ENCODE results near the gene SSBP1. TPM values are rescaled to one million over a fixed set of nuclear protein-coding genes. Genes with fewer than 3 reads are reported as not detected.

Gene SSBP1
- total and polyA plus RNA-seq, 2 of the 4 experiments (the other 2 are of a cell fraction), result 158 to 204 TPM

DNA sequence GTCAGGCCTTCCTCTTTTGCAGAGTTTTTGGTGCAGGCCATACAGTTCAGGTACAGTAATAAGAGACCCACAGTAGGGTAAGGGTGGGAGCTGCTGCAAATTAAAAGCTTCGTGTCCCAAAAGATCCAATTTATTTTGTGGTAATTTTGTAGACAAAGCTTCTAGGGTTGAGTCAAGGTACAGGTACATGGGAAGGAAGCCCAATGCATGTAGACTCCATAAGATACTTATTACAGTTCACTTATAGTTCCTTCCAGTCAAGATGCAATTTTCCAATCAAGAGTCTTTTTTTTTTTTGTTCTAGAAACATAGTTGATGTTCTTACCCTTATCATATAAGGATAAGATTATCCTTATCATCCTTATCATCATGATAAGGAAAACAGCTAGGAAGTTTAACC is 38.2 kb downstream of the SSBP1 start, which contains the start of gene TAS2R4:
Gene TAS2R4 (plus strand): TSS at position 301 of the 400 bp plus-strand sequence. CDS start 1,815 bp downstream, outside the sequence.
- DNase-seq (no peak), ATAC-seq (ENCODE audit: low read depth) (no peak)
- H2AK9ac ChIP-seq (replicated peaks; ENCODE audit: low read depth, low read length, poor library complexity), result no peak within 1 kb of the TSS
- H4K5ac ChIP-seq (ENCODE audit: low read depth, low read length), result no peak within 1 kb of the TSS
- no peak within 1 kb of the TSS for H3K23ac ChIP-seq (ENCODE audit: low read depth, low read length)
- H3K36me3 ChIP-seq (ENCODE audit: control insufficient read depth, insufficient read depth, low read length), result peaks cover 4% of the 10 kb centered on the region
- H3K14ac ChIP-seq (replicated peaks; ENCODE audit: low read depth, low read length), result no peak within 1 kb of the TSS
- H3K9me1 ChIP-seq (ENCODE audit: insufficient read depth, low read length), result no peaks in the 10 kb centered on the region
- H4K91ac ChIP-seq (ENCODE audit: insufficient read depth, low read depth, low read length), result no peak within 1 kb of the TSS
- no peak within 1 kb of the TSS for H2BK20ac ChIP-seq (ENCODE audit: low read depth, low read length)
- BruUV-seq (replicated peaks), result no TSS peak
- H3K9me3 ChIP-seq (ENCODE audit: control insufficient read depth, insufficient read depth, low read length), result no peaks in the 10 kb centered on the region
- H2BK5ac ChIP-seq (ENCODE audit: low read depth, low read length, poor library complexity, severe bottlenecking), result no peak within 1 kb of the TSS
- dilution Hi-C loops (cut with HindIII; ENCODE audit: low sequenced_read_pairs, unreplicated experiment) (no loop called here), in situ Hi-C loops (cut with MboI; ENCODE audit: low sequenced_read_pairs) (no loop called here), intact Hi-C loops (cut with micrococcal nuclease) (no loop called here)
- no peak within 1 kb of the TSS for H2BK120ac ChIP-seq (ENCODE audit: low read depth, low read length)
- no peaks in the 10 kb centered on the region for H3K27me3 ChIP-seq (ENCODE audit: control insufficient read depth, insufficient read depth, low read length)
- H3K18ac ChIP-seq (ENCODE audit: low read depth, low read length), result no peak within 1 kb of the TSS
- no peak within 1 kb of the TSS for H3K9ac ChIP-seq (ENCODE audit: low read depth, low read length)
- H3K56ac ChIP-seq (ENCODE audit: extremely low read depth, insufficient read depth, low read length), result no peak within 1 kb of the TSS
- H3K4ac ChIP-seq (ENCODE audit: low read depth, low read length), result no peak within 1 kb of the TSS
- no peak within 1 kb of the TSS for H3K4me3 ChIP-seq (ENCODE audit: insufficient read depth, low read depth, low read length)
- TF ChIP-seq CEBPB (IDR thresholded peaks at IDR 0.05; ENCODE audit: low read depth, low read length), result no peak
- TF ChIP-seq NFE2L2 (IDR thresholded peaks at IDR 0.05; ENCODE audit: low read depth, low read length), result no peak
- TF ChIP-seq, protein P1, sequence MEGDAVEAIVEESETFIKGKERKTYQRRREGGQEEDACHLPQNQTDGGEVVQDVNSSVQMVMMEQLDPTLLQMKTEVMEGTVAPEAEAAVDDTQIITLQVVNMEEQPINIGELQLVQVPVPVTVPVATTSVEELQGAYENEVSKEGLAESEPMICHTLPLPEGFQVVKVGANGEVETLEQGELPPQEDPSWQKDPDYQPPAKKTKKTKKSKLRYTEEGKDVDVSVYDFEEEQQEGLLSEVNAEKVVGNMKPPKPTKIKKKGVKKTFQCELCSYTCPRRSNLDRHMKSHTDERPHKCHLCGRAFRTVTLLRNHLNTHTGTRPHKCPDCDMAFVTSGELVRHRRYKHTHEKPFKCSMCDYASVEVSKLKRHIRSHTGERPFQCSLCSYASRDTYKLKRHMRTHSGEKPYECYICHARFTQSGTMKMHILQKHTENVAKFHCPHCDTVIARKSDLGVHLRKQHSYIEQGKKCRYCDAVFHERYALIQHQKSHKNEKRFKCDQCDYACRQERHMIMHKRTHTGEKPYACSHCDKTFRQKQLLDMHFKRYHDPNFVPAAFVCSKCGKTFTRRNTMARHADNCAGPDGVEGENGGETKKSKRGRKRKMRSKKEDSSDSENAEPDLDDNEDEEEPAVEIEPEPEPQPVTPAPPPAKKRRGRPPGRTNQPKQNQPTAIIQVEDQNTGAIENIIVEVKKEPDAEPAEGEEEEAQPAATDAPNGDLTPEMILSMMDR (conservative IDR thresholded peaks at IDR 0.05; ENCODE audit: low read depth, low read length), result no peak
- TF ChIP-seq BHLHE40 (IDR thresholded peaks at IDR 0.05; ENCODE audit: low read depth, low read length), result no peak
- TF ChIP-seq RCOR1 (IDR thresholded peaks at IDR 0.05; ENCODE audit: insufficient replicate concordance, low read length), result no peak
- TF ChIP-seq RAD21 (IDR thresholded peaks at IDR 0.05; ENCODE audit: low read length), result no peak
- no peak for TF ChIP-seq SMC3 (IDR thresholded peaks at IDR 0.05; ENCODE audit: low read depth, low read length)
- no peak for TF ChIP-seq FOS (IDR thresholded peaks at IDR 0.05; ENCODE audit: low read depth, low read length)
- no peak for TF ChIP-seq RFX5 (IDR thresholded peaks at IDR 0.05; ENCODE audit: low read depth, low read length)
- no peak for TF ChIP-seq MXI1 (IDR thresholded peaks at IDR 0.05; ENCODE audit: borderline replicate concordance, low read depth, low read length)
- no peak for TF ChIP-seq MAZ (IDR thresholded peaks at IDR 0.05; ENCODE audit: borderline replicate concordance, low read depth, low read length)
- TF ChIP-seq MAFK (IDR thresholded peaks at IDR 0.05; ENCODE audit: low read depth, low read length), result no peak
- no peaks in the 10 kb centered on the region for H3K4me1 ChIP-seq (ENCODE audit: control insufficient read depth, insufficient read depth, low read length)
- CTCF ChIA-PET, result interaction anchor here (0.9 kb wide), 1 partner anchor 39 kb away, joined by 3 read pairs; the partner anchor contains the start of gene SSBP1
- no peak within 1 kb of the TSS for H3K27ac ChIP-seq (ENCODE audit: insufficient read depth, low read length)
- POLR2A ChIA-PET (ENCODE audit: unreplicated experiment), result no interaction called here
- H4K8ac ChIP-seq (ENCODE audit: low read depth in 2 of 2, low read length in 2 of 2), result no peak within 1 kb of the TSS
- no peaks in the 10 kb centered on the region for H4K20me1 ChIP-seq (ENCODE audit: insufficient read depth, low read length)
- no peak within 1 kb of the TSS for H3K4me2 ChIP-seq (ENCODE audit: low read depth, low read length)
- no CpG with 5 or more reads among the region's 1 CpG for WGBS, 2 experiments (ENCODE audit: extremely low coverage in 2 of 2, insufficient read length in 1 of 2)
- no peak within 1 kb of the TSS for H2BK15ac ChIP-seq (ENCODE audit: low read depth, low read length)
- no peaks in the 10 kb centered on the region for H3K79me1 ChIP-seq (ENCODE audit: low read depth in 1 of 2, low read length in 2 of 2)
- H2AFZ ChIP-seq (replicated peaks; ENCODE audit: low read length, poor library complexity), result no peak within 1 kb of the TSS
- no peak within 1 kb of the TSS for H2AK5ac ChIP-seq (ENCODE audit: low read depth, low read length)
